Parathyroid adenoma (tissue), 2 donors: ENCODE data around the gene COPS7A.

Experiments used
- H2AFZ ChIP-seq: fragments of 300-600 bp; sonication (generic); one replicate; pipeline ENCODE4 v1.7.0; 2017; ENCODE audit warnings: antibody characterized with exemption, mild to moderate bottlenecking
- H3K27ac ChIP-seq: fragments of 300-600 bp; sonication (generic); one replicate; pipeline ENCODE4 v1.7.0; 2017
- H3K27me3 ChIP-seq: fragments of 300-600 bp; sonication (generic); one replicate; pipeline ENCODE4 v1.7.0; 2017; ENCODE audit warnings: low read length; ENCODE audit not compliant: control insufficient read depth, insufficient read depth
- H3K36me3 ChIP-seq: fragments of 300-600 bp; sonication (generic); one replicate; pipeline ENCODE4 v1.7.0; 2017; ENCODE audit warnings: low read length; ENCODE audit not compliant: control insufficient read depth, insufficient read depth
- H3K4me1 ChIP-seq: fragments of 300-600 bp; sonication (generic); one replicate; pipeline ENCODE4 v1.7.0; 2017; ENCODE audit warnings: control low read depth
- H3K4me2 ChIP-seq: fragments of 300-600 bp; sonication (generic); one replicate; pipeline ENCODE4 v1.7.0; 2017; ENCODE audit warnings: low read length
- H3K4me3 ChIP-seq: fragments of 300-600 bp; sonication (generic); one replicate; pipeline ENCODE4 v1.7.0; 2017; ENCODE audit warnings: low read depth, low read length
- H3K79me2 ChIP-seq: fragments of 300-600 bp; sonication (generic); one replicate; pipeline ENCODE4 v1.7.0; 2017; ENCODE audit warnings: control low read depth
- H3K9ac ChIP-seq: fragments of 300-600 bp; sonication (generic); one replicate; pipeline ENCODE4 v1.7.0; 2017; ENCODE audit warnings: mild to moderate bottlenecking
- H3K9me3 ChIP-seq: fragments of 300-600 bp; sonication (generic); one replicate; pipeline ENCODE4 v1.7.0; 2017; ENCODE audit warnings: low read length; ENCODE audit not compliant: control insufficient read depth
- CTCF ChIP-seq: fragments of 300-600 bp; sonication (generic); IDR thresholded peaks from one replicate; pipeline ENCODE4 v1.7.0; 2017; ENCODE audit warnings: antibody characterized with exemption, mild to moderate bottlenecking
- donor health status: primary hyperparathyroidism.

The COPS7A gene

GRCh38 chr12:6759741-6760140 lies 35.9 kb downstream of the COPS7A start:
- no peak overlapping the region for H3K4me3 ChIP-seq
- TF ChIP-seq CTCF = no peak
- no peaks in the 10 kb centered on the region for H3K9me3 ChIP-seq
- H3K4me2 ChIP-seq = no peak overlapping the region
- peaks cover 15% of the 10 kb centered on the region for H3K4me1 ChIP-seq
- no peaks in the 10 kb centered on the region for H3K36me3 ChIP-seq
- no peak overlapping the region for H2AFZ ChIP-seq
- H3K27me3 ChIP-seq = no peaks in the 10 kb centered on the region
- H3K9ac ChIP-seq = no peak overlapping the region
- no peak overlapping the region for H3K27ac ChIP-seq
- no peaks in the 10 kb centered on the region for H3K79me2 ChIP-seq

GRCh38 chr12:6763380-6763779 lies 39.5 kb downstream of the COPS7A start:
- no peak overlapping the region for H3K9ac ChIP-seq
- H3K27me3 ChIP-seq = no peaks in the 10 kb centered on the region
- peaks cover 23% of the 10 kb centered on the region for H3K4me1 ChIP-seq
- no peak for TF ChIP-seq CTCF
- peak overlapping the region; percentile 80 for H2AFZ ChIP-seq
- H3K36me3 ChIP-seq = no peaks in the 10 kb centered on the region
- H3K27ac ChIP-seq = peak overlapping the region; percentile 97
- H3K79me2 ChIP-seq = peaks cover 5% of the 10 kb centered on the region
- H3K4me2 ChIP-seq = peak overlapping the region; percentile 52
- H3K4me3 ChIP-seq = peak overlapping the region; percentile 39
- H3K9me3 ChIP-seq = no peaks in the 10 kb centered on the region

GRCh38 chr12:6764011-6764828 lies 40.4 kb downstream of the COPS7A start:
- no peaks in the 10 kb centered on the region for H3K27me3 ChIP-seq
- peak overlapping the region; percentile 52 for H3K4me2 ChIP-seq
- TF ChIP-seq CTCF = no peak
- H3K4me3 ChIP-seq = peak overlapping the region; percentile 63
- H3K79me2 ChIP-seq = peaks cover 5% of the 10 kb centered on the region
- H3K27ac ChIP-seq = peak overlapping the region; percentile 97
- H2AFZ ChIP-seq = peak overlapping the region; percentile 80
- H3K36me3 ChIP-seq = no peaks in the 10 kb centered on the region
- peaks cover 29% of the 10 kb centered on the region for H3K4me1 ChIP-seq
- H3K9me3 ChIP-seq = no peaks in the 10 kb centered on the region
- H3K9ac ChIP-seq = peak overlapping the region; percentile 13

- no peak overlapping the region for H3K9ac ChIP-seq
- H3K27me3 ChIP-seq = no peaks in the 10 kb centered on the region
- H3K4me2 ChIP-seq = peak overlapping the region; percentile 91
- no peak for TF ChIP-seq CTCF
- H3K4me1 ChIP-seq = peaks cover 35% of the 10 kb centered on the region
- peaks cover 5% of the 10 kb centered on the region for H3K79me2 ChIP-seq
- H3K27ac ChIP-seq = peak overlapping the region; percentile 97
- peak overlapping the region; percentile 63 for H3K4me3 ChIP-seq
- H3K36me3 ChIP-seq = no peaks in the 10 kb centered on the region
- H2AFZ ChIP-seq = peak overlapping the region; percentile 80
- H3K9me3 ChIP-seq = no peaks in the 10 kb centered on the region
Observed at GRCh38 chr12:6765048-6765633, 41.3 kb downstream of the COPS7A start.
